Trophoblast cell (in vitro differentiated cells and primary cell): ENCODE results near the gene MYCBPAP. TPM values are rescaled to one million over a fixed set of nuclear protein-coding genes. Genes with fewer than 3 reads are reported as not detected.
A peak's percentile ranks its signal among the peaks of the same experiment; 100 is the strongest.

Source experiments
- DNase-seq, 2 donors: peaks; one replicate each; pipeline ENCODE4 v3.0.0-alpha.2; 2016
- H2AFZ ChIP-seq: 2 replicates; pipeline ENCODE4 v1.6.1; 2013; ENCODE audit warnings: low read length, moderate library complexity, mild to moderate bottlenecking; ENCODE audit not compliant: insufficient read depth, poor library complexity
- H2AK5ac ChIP-seq: 2 replicates; pipeline ENCODE4 v1.6.1; 2013; ENCODE audit warnings: mild to moderate bottlenecking, low read length
- H2BK120ac ChIP-seq: 2 replicates; pipeline ENCODE4 v1.6.1; 2013; ENCODE audit warnings: low read length, mild to moderate bottlenecking, moderate library complexity; ENCODE audit not compliant: insufficient read depth, poor library complexity
- H2BK12ac ChIP-seq: 2 replicates; pipeline ENCODE4 v1.6.1; 2013; ENCODE audit warnings: mild to moderate bottlenecking, low read length, moderate library complexity
- H2BK5ac ChIP-seq: 2 replicates; pipeline ENCODE4 v1.6.1; 2013; ENCODE audit warnings: low read length, low read depth, moderate library complexity, mild to moderate bottlenecking; ENCODE audit not compliant: poor library complexity
- H3K14ac ChIP-seq: 2 replicates; pipeline ENCODE4 v1.6.1; 2013; ENCODE audit warnings: mild to moderate bottlenecking, low read length
- H3K18ac ChIP-seq: 2 replicates; pipeline ENCODE4 v1.6.1; 2013; ENCODE audit warnings: mild to moderate bottlenecking, low read length
- H3K23ac ChIP-seq: 2 replicates; pipeline ENCODE4 v1.6.1; 2013; ENCODE audit warnings: low read length
- H3K27ac ChIP-seq: 2 replicates; pipeline ENCODE4 v1.5.1; 2013; ENCODE audit warnings: low read depth, mild to moderate bottlenecking, inconsistent platforms, low read length, moderate library complexity
- H3K27me3 ChIP-seq: 2 replicates; pipeline ENCODE4 v1.6.1; 2013; ENCODE audit warnings: inconsistent platforms, mild to moderate bottlenecking, low read length, moderate library complexity; ENCODE audit not compliant: insufficient read depth
- H3K36me3 ChIP-seq, 2 experiments: 1 replicate in 1 of 2; 2 replicates in 1 of 2; pipeline ENCODE4 v1.6.1; 2013; ENCODE audit warnings: low read length in 2 of 2, mild to moderate bottlenecking in 2 of 2, moderate library complexity in 1 of 2; ENCODE audit not compliant: insufficient read depth in 2 of 2, control insufficient read depth in 1 of 2
- H3K4ac ChIP-seq: 2 replicates; pipeline ENCODE4 v1.6.1; 2013; ENCODE audit warnings: low read depth, mild to moderate bottlenecking, low read length, moderate library complexity
- H3K4me1 ChIP-seq, 2 experiments: 1 replicate in 1 of 2; 2 replicates in 1 of 2; pipeline ENCODE4 v1.6.1; 2013; ENCODE audit warnings: low read length in 2 of 2, mild to moderate bottlenecking in 2 of 2, moderate library complexity in 1 of 2; ENCODE audit not compliant: insufficient read depth in 2 of 2, control insufficient read depth in 1 of 2
- H3K4me2 ChIP-seq: 2 replicates; pipeline ENCODE4 v1.6.1; 2013; ENCODE audit warnings: inconsistent platforms, mild to moderate bottlenecking, low read length, moderate library complexity
- H3K4me3 ChIP-seq: 2 replicates; pipeline ENCODE4 v1.5.1; 2013; ENCODE audit warnings: mild to moderate bottlenecking, low read depth, low read length, inconsistent platforms
- H3K79me1 ChIP-seq: one replicate; pipeline ENCODE4 v1.6.1; 2013; ENCODE audit warnings: low read length
- H3K79me2 ChIP-seq: 2 replicates; pipeline ENCODE4 v1.6.1; 2013; ENCODE audit warnings: low read length, mild to moderate bottlenecking; ENCODE audit not compliant: control insufficient read depth, insufficient read depth, poor library complexity
- H3K9ac ChIP-seq: 2 replicates; pipeline ENCODE4 v1.6.1; 2013; ENCODE audit warnings: mild to moderate bottlenecking, low read length
- H3K9me3 ChIP-seq: 2 replicates; pipeline ENCODE4 v1.6.1; 2013; ENCODE audit warnings: low read depth, mild to moderate bottlenecking, control low read depth, inconsistent platforms, low read length; ENCODE audit not compliant: insufficient read depth
- H4K12ac ChIP-seq: 2 replicates; pipeline ENCODE4 v1.6.1; 2013; ENCODE audit warnings: low read depth, mild to moderate bottlenecking, low read length, moderate library complexity
- H4K8ac ChIP-seq: 2 replicates; pipeline ENCODE4 v1.6.1; 2013; ENCODE audit warnings: low read depth, mild to moderate bottlenecking, low read length, moderate library complexity
- H4K91ac ChIP-seq: one replicate; pipeline ENCODE4 v1.6.1; 2013; ENCODE audit warnings: low read depth, mild to moderate bottlenecking, low read length, moderate library complexity
- WGBS: extraction: QIAGEN DNeasy Blood & Tissue Kit; methylation state at CpG from one replicate; pipeline ENCODE4 v1.1.7; 2013; ENCODE audit warnings: missing lambda C conversion rate; ENCODE audit not compliant: insufficient read length, insufficient coverage; ENCODE audit errors: extremely low coverage; 5-methylcytosine and 5-hydroxymethylcytosine counted together
- polyA plus RNA-seq: library from polyadenylated mRNA; stranded (reverse); fragments of 200-250 nt; gene quantifications from 2 replicates; pipeline ENCODE4 v1.2.3, GENCODE V29; 2013

Gene MYCBPAP
- 0.08 and 0.18 TPM in 2 replicates for polyA plus RNA-seq

- Histone ChIP-seq H4K91ac (peak within 1 kb of the TSS; percentile 91), H3K27ac (no peak within 1 kb of the TSS), H3K9ac (peak within 1 kb of the TSS; percentile 37), H4K12ac (peak within 1 kb of the TSS; percentile 97), H3K4me1 (peaks cover 16 to 18% of the 10 kb centered on the region in 2 experiments), H2BK5ac (peak within 1 kb of the TSS; percentile 39), H3K79me2 (peaks cover 5% of the 10 kb centered on the region), H3K23ac (no peak within 1 kb of the TSS), H3K4ac (peak within 1 kb of the TSS; percentile 88), H2BK120ac (peak within 1 kb of the TSS; percentile 90), H3K4me3 (peak within 1 kb of the TSS; percentile 77), H2AFZ (peak within 1 kb of the TSS; percentile 99), H3K4me2 (peak within 1 kb of the TSS; percentile 89), H3K14ac (peak within 1 kb of the TSS; percentile 96), H3K36me3 (no peaks in the 10 kb centered on the region), H2BK12ac (peak within 1 kb of the TSS; percentile 73), H3K27me3 (no peaks in the 10 kb centered on the region), H2AK5ac (peak within 1 kb of the TSS; percentile 76), H3K79me1 (peaks cover 13% of the 10 kb centered on the region), H4K8ac (peak within 1 kb of the TSS; percentile 100), H3K9me3 (no peaks in the 10 kb centered on the region), H3K18ac (peak within 1 kb of the TSS; percentile 94)
- WGBS: no CpG with 5 or more reads among the region's 66 CpGs
- peak; percentile 26 to 58 for DNase-seq
Measured at GRCh38 chr17:50507871-50508572, at the start of gene MYCBPAP. MYCBPAP (plus strand) TSS chr17:50508439; CDS start chr17:50508675, 236 bp downstream.

- no peak overlapping the region for H3K23ac ChIP-seq
- H3K14ac ChIP-seq: no peak overlapping the region
- peaks cover 31 to 36% of the 10 kb centered on the region in 2 experiments for H3K36me3 ChIP-seq
- no peaks in the 10 kb centered on the region for H3K27me3 ChIP-seq
- H4K8ac ChIP-seq: no peak overlapping the region
- H2AFZ ChIP-seq: no peak overlapping the region
- H3K79me2 ChIP-seq: no peaks in the 10 kb centered on the region
- H3K4me1 ChIP-seq: peaks cover 4 to 5% of the 10 kb centered on the region in 2 experiments
- no peak overlapping the region for H3K4ac ChIP-seq
- no peaks in the 10 kb centered on the region for H3K79me1 ChIP-seq
- no peak overlapping the region for H2BK120ac ChIP-seq
- WGBS: no CpG with 5 or more reads among the region's 16 CpGs
- no peak overlapping the region for H4K91ac ChIP-seq
- DNase-seq: peak; percentile 61 to 69
- H3K4me3 ChIP-seq: no peak overlapping the region
- no peak overlapping the region for H3K9ac ChIP-seq
- no peak overlapping the region for H2BK5ac ChIP-seq
- H3K9me3 ChIP-seq: peaks cover 2% of the 10 kb centered on the region
- H3K18ac ChIP-seq: no peak overlapping the region
- H3K27ac ChIP-seq: no peak overlapping the region
- no peak overlapping the region for H4K12ac ChIP-seq
- no peak overlapping the region for H2BK12ac ChIP-seq
- H2AK5ac ChIP-seq: no peak overlapping the region
- no peak overlapping the region for H3K4me2 ChIP-seq
Measured at GRCh38 chr17:50458701-50459676, 49.2 kb upstream of the MYCBPAP start.

GRCh38 chr17:50459756-50460155, 48.5 kb upstream of the MYCBPAP start:
- H3K4me2 ChIP-seq: no peak overlapping the region
- no peaks in the 10 kb centered on the region for H3K79me2 ChIP-seq
- no peak overlapping the region for H4K91ac ChIP-seq
- H3K4me3 ChIP-seq: no peak overlapping the region
- peaks cover 4 to 5% of the 10 kb centered on the region in 2 experiments for H3K4me1 ChIP-seq
- no peak for DNase-seq
- H3K14ac ChIP-seq: no peak overlapping the region
- H2BK5ac ChIP-seq: no peak overlapping the region
- no CpG with 5 or more reads among the region's 4 CpGs for WGBS
- H3K79me1 ChIP-seq: no peaks in the 10 kb centered on the region
- no peak overlapping the region for H4K12ac ChIP-seq
- no peak overlapping the region for H3K27ac ChIP-seq
- H3K9me3 ChIP-seq: peaks cover 2% of the 10 kb centered on the region
- no peaks in the 10 kb centered on the region for H3K27me3 ChIP-seq
- no peak overlapping the region for H2AFZ ChIP-seq
- H2AK5ac ChIP-seq: no peak overlapping the region
- H3K23ac ChIP-seq: no peak overlapping the region
- no peak overlapping the region for H3K18ac ChIP-seq
- no peak overlapping the region for H2BK120ac ChIP-seq
- no peak overlapping the region for H3K4ac ChIP-seq
- H3K36me3 ChIP-seq: peaks cover 34 to 36% of the 10 kb centered on the region in 2 experiments
- H4K8ac ChIP-seq: no peak overlapping the region
- no peak overlapping the region for H3K9ac ChIP-seq
- no peak overlapping the region for H2BK12ac ChIP-seq

GRCh38 chr17:50460831-50461526, 47.3 kb upstream of the MYCBPAP start:
- Histone ChIP-seq H3K27ac (no peak overlapping the region), H4K12ac (no peak overlapping the region)

More at GRCh38 chr17:50460831-50461526, 47.3 kb upstream of the MYCBPAP start:
- Histone ChIP-seq H3K79me1 (no peaks in the 10 kb centered on the region), H3K4me1 (peaks cover 4 to 5% of the 10 kb centered on the region in 2 experiments), H2BK5ac (no peak overlapping the region), H2AK5ac (no peak overlapping the region), H3K18ac (no peak overlapping the region), H3K36me3 (peaks cover 33% of the 10 kb centered on the region in 2 experiments), H2BK120ac (no peak overlapping the region), H3K4me2 (no peak overlapping the region), H2AFZ (no peak overlapping the region), H3K9me3 (peaks cover 2% of the 10 kb centered on the region), H3K23ac (no peak overlapping the region), H3K4me3 (no peak overlapping the region), H3K14ac (no peak overlapping the region), H3K4ac (no peak overlapping the region), H3K27me3 (no peaks in the 10 kb centered on the region), H3K9ac (no peak overlapping the region), H4K8ac (no peak overlapping the region), H4K91ac (no peak overlapping the region), H2BK12ac (no peak overlapping the region), H3K79me2 (no peaks in the 10 kb centered on the region)
- DNase-seq: no peak
- no CpG with 5 or more reads among the region's 9 CpGs for WGBS
